ENCODE results near the gene LRP2. TPM values are rescaled to one million over a fixed set of nuclear protein-coding genes. Genes with fewer than 3 reads are reported as not detected.

LRP2 gene
- total and polyA plus RNA-seq, 2 of the 4 experiments (the other 2 are of a cell fraction): not detected

- DNase-seq (no peak), ATAC-seq (ENCODE audit: low read depth) (no peak)
- H3K9ac ChIP-seq (ENCODE audit: low read depth, low read length): no peak overlapping the region
- H2BK15ac ChIP-seq (ENCODE audit: low read depth, low read length): no peak overlapping the region
- H2BK5ac ChIP-seq (ENCODE audit: low read depth, low read length, poor library complexity, severe bottlenecking): no peak overlapping the region
- H3K36me3 ChIP-seq (ENCODE audit: control insufficient read depth, insufficient read depth, low read length): no peaks in the 10 kb centered on the region
- H3K9me3 ChIP-seq (ENCODE audit: control insufficient read depth, insufficient read depth, low read length): no peaks in the 10 kb centered on the region; the same call in 1 of the 2 replicates
- no peak overlapping the region for H2BK20ac ChIP-seq (ENCODE audit: low read depth, low read length)
- H3K14ac ChIP-seq (replicated peaks; ENCODE audit: low read depth, low read length): no peak overlapping the region
- no peak overlapping the region for H4K8ac ChIP-seq (ENCODE audit: low read depth in 2 of 2, low read length in 2 of 2)
- no peak overlapping the region for H4K91ac ChIP-seq (ENCODE audit: insufficient read depth, low read depth, low read length)
- in situ Hi-C loops (cut with MboI; ENCODE audit: low sequenced_read_pairs) (no loop called here), dilution Hi-C loops (cut with HindIII; ENCODE audit: low sequenced_read_pairs, unreplicated experiment) (no loop called here), intact Hi-C loops (cut with micrococcal nuclease) (no loop called here)
- no peak overlapping the region for H3K18ac ChIP-seq (ENCODE audit: low read depth, low read length)
- no TSS peak for BruUV-seq (replicated peaks)
- no peak overlapping the region for H3K56ac ChIP-seq (ENCODE audit: extremely low read depth, insufficient read depth, low read length)
- WGBS, 2 experiments (ENCODE audit: extremely low coverage in 2 of 2, insufficient read length in 1 of 2): no CpG with 5 or more reads among the region's 1 CpG
- no peak overlapping the region for H3K27ac ChIP-seq (ENCODE audit: insufficient read depth, low read length)
- no peak for TF ChIP-seq MXI1 (IDR thresholded peaks at IDR 0.05; ENCODE audit: borderline replicate concordance, low read depth, low read length)
- no peak for TF ChIP-seq CTCF (conservative IDR thresholded peaks at IDR 0.05; ENCODE audit: low read depth, low read length)
- TF ChIP-seq, protein P1, sequence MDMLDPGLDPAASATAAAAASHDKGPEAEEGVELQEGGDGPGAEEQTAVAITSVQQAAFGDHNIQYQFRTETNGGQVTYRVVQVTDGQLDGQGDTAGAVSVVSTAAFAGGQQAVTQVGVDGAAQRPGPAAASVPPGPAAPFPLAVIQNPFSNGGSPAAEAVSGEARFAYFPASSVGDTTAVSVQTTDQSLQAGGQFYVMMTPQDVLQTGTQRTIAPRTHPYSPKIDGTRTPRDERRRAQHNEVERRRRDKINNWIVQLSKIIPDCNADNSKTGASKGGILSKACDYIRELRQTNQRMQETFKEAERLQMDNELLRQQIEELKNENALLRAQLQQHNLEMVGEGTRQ (IDR thresholded peaks at IDR 0.05; ENCODE audit: low read depth, low read length): no peak
- TF ChIP-seq RFX5 (IDR thresholded peaks at IDR 0.05; ENCODE audit: low read depth, low read length): no peak
- TF ChIP-seq RCOR1 (IDR thresholded peaks at IDR 0.05; ENCODE audit: insufficient replicate concordance, low read length): no peak
- TF ChIP-seq POLR2A (IDR thresholded peaks at IDR 0.05; ENCODE audit: low read depth, low read length): no peak
- no peak for TF ChIP-seq SMC3 (IDR thresholded peaks at IDR 0.05; ENCODE audit: low read depth, low read length)
- no peak for TF ChIP-seq MAFK (IDR thresholded peaks at IDR 0.05; ENCODE audit: low read depth, low read length)
- no peak for TF ChIP-seq RAD21 (IDR thresholded peaks at IDR 0.05; ENCODE audit: low read length)
- no peak for TF ChIP-seq BHLHE40 (IDR thresholded peaks at IDR 0.05; ENCODE audit: low read depth, low read length)
- no peaks in the 10 kb centered on the region for H3K4me1 ChIP-seq (ENCODE audit: control insufficient read depth, insufficient read depth, low read length)
- H3K23ac ChIP-seq (ENCODE audit: low read depth, low read length): no peak overlapping the region
- ChIA-PET POLR2A (ENCODE audit: unreplicated experiment) (no interaction called here), CTCF (interaction anchor here (0.7 kb wide), 1 partner anchor 28 kb away, joined by 3 read pairs; no protein-coding TSS in a partner anchor)
- no peaks in the 10 kb centered on the region for H3K9me1 ChIP-seq (ENCODE audit: insufficient read depth, low read length)
- H4K20me1 ChIP-seq (ENCODE audit: insufficient read depth, low read length): no peaks in the 10 kb centered on the region
- H3K4ac ChIP-seq (ENCODE audit: low read depth, low read length): no peak overlapping the region
- no peak overlapping the region for H3K4me3 ChIP-seq (ENCODE audit: insufficient read depth, low read depth, low read length)
- H3K27me3 ChIP-seq (ENCODE audit: control insufficient read depth, insufficient read depth, low read length): no peaks in the 10 kb centered on the region
- no peak overlapping the region for H4K5ac ChIP-seq (ENCODE audit: low read depth, low read length)
- no peaks in the 10 kb centered on the region for H3K79me1 ChIP-seq (ENCODE audit: low read depth in 1 of 2, low read length in 2 of 2)
- no peak overlapping the region for H2AK9ac ChIP-seq (replicated peaks; ENCODE audit: low read depth, low read length, poor library complexity)
- H2AK5ac ChIP-seq (ENCODE audit: low read depth, low read length): no peak overlapping the region
- H2BK120ac ChIP-seq (ENCODE audit: low read depth, low read length): no peak overlapping the region
- H2AFZ ChIP-seq (replicated peaks; ENCODE audit: low read length, poor library complexity): no peak overlapping the region
- no peak overlapping the region for H3K4me2 ChIP-seq (ENCODE audit: low read depth, low read length)
These were observed 267.7 kb downstream of the LRP2 start for GRCh38 chr2:169094676-169095075.
